ENCODE data around the gene AHDC1.
A peak's percentile ranks its signal among the peaks of the same experiment; 100 is the strongest.
"Not testable (repeated sequence)": the region's sequence is repeated elsewhere in the genome, so short reads cannot be mapped to it uniquely, and the experiment has no call there.

AHDC1 gene, protein sequence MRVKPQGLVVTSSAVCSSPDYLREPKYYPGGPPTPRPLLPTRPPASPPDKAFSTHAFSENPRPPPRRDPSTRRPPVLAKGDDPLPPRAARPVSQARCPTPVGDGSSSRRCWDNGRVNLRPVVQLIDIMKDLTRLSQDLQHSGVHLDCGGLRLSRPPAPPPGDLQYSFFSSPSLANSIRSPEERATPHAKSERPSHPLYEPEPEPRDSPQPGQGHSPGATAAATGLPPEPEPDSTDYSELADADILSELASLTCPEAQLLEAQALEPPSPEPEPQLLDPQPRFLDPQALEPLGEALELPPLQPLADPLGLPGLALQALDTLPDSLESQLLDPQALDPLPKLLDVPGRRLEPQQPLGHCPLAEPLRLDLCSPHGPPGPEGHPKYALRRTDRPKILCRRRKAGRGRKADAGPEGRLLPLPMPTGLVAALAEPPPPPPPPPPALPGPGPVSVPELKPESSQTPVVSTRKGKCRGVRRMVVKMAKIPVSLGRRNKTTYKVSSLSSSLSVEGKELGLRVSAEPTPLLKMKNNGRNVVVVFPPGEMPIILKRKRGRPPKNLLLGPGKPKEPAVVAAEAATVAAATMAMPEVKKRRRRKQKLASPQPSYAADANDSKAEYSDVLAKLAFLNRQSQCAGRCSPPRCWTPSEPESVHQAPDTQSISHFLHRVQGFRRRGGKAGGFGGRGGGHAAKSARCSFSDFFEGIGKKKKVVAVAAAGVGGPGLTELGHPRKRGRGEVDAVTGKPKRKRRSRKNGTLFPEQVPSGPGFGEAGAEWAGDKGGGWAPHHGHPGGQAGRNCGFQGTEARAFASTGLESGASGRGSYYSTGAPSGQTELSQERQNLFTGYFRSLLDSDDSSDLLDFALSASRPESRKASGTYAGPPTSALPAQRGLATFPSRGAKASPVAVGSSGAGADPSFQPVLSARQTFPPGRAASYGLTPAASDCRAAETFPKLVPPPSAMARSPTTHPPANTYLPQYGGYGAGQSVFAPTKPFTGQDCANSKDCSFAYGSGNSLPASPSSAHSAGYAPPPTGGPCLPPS (N-terminal part only)

GRCh38 chr1:27603681-27604578 lies at the start of gene AHDC1:
TSS of gene AHDC1 (minus strand) at chr1:27604144. CDS start at chr1:27552115, 52,029 bp downstream.
- peak; percentile 82 for DNase-seq (ENCODE audit: low spot score)

- DNase-seq (ENCODE audit: low spot score) = no peak
Observed at GRCh38 chr1:27652111-27652864, 48.3 kb upstream of the AHDC1 start.

- DNase-seq (ENCODE audit: low spot score) = no peak
Observed at GRCh38 chr1:27650539-27651175, 46.7 kb upstream of the AHDC1 start.

DNA sequence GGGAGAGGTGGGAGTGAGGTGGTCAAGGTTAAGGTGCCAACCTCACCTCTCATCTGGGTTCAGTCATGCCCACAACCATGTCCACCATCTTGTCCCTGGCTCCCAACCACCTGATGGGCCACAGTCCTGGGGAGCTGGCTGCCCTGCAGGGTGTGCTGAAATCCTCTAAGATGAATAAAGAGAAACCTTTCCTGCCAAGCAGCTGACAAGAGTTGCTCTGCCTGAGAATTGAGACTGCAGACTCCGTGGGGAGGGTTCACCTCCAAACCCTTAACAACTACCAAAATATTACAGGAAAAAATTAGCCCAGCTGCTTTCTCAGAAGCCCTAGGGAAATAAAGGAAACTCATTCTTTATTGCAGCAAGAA lies 46.2 kb upstream of the AHDC1 start:
- no peak for DNase-seq (ENCODE audit: low spot score)

- no peak for DNase-seq (ENCODE audit: low spot score)
Observed at GRCh38 chr1:27649306-27649635, 45.3 kb upstream of the AHDC1 start.

DNA sequence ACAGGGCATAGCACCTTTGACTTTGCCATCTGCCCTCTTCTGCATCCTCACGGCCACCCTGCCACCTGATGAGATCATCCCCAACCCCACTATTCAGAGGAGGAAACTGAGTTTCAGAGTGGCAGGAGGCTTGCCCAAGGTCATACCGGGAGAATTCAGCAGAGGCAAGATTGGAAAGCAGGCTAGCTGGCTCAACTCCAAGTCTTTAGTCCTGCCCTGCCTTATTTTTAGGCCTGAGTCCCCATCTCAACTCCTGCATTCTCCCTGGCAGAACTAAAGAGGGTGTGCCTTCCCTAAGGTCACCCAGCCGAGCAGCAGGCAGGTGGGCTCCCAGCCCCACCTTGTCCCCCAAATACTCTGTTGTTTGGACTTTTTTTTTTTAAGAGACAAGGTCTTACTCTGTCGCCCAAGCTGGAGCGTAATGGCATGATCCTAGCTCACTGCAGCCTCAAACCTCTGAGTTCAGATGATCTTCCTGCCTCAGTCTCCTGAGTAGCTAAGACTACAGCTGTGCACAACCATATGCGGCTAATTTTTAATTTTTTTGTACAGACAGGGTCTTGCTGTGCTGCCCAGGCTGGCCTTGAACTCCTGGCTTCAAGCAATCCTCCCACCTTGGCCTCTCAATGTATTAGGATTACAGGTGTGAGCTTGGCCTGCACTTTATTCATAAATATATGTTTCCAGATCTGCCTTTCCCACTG lies 44.8 kb upstream of the AHDC1 start:
- no peak for DNase-seq (ENCODE audit: low spot score)

DNA sequence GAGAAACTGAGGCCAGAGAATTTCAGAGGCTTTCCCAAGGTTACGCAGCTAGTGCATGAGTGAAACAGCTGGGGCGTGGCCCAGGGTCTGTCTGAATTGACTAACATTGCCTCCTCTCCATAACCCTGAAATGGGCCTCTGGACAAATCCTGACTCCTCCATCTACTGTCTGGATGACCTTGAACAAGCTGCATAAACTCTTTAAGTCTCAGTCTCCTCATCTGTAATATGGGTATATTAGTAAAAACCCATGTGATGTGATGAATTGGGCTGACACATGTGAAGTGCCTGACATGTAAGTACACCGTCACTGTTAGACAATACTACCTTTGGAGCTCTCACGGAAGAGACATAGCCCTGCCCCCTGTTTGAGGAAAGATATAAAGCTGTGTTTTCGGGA lies 43.4 kb upstream of the AHDC1 start:
- DNase-seq (ENCODE audit: low spot score) = no peak

DNA sequence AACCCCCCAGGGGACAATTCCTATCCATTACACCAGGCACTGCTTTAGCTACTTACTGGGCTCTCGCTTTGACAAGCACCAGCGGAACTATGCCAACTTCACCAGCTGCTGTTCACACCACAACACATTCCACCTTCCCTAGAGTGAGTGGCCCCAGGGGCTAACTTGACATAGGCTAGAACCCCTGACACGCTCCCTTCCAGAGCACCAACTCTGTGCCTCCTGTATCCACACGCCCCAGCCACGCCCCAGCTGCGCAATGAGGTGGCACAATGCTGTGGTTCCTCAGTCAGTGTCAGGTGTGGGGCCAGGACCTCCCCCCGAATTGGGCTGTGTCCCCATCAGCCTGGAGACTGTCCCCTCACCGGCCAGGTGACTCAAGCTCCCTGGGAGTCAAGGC lies 42.7 kb upstream of the AHDC1 start:
- DNase-seq (ENCODE audit: low spot score) = no peak

DNA sequence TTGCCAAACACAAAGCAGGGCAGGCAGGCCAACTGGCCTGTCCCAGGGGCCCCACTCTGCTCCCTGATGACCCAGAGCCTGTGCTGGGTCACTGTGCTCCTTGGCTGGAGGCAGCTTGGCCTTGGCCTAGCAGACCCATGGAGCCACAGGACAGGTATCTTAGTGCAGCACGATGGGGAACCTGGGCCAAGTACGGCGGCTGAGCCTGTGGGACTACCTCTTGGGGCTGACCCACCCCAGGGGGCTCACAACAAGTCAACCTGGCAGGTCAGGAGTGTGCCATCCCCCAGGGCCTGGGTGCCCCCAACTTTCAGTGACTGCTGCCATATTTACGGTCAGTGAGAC lies 41.1 kb upstream of the AHDC1 start:
- DNase-seq (ENCODE audit: low spot score) = no peak

- DNase-seq (ENCODE audit: low spot score) = no peak
Observed at GRCh38 chr1:27644369-27645070, 40.6 kb upstream of the AHDC1 start.

GRCh38 chr1:27643600-27644368 lies 39.8 kb upstream of the AHDC1 start:
- no peak for DNase-seq (ENCODE audit: low spot score)

DNA sequence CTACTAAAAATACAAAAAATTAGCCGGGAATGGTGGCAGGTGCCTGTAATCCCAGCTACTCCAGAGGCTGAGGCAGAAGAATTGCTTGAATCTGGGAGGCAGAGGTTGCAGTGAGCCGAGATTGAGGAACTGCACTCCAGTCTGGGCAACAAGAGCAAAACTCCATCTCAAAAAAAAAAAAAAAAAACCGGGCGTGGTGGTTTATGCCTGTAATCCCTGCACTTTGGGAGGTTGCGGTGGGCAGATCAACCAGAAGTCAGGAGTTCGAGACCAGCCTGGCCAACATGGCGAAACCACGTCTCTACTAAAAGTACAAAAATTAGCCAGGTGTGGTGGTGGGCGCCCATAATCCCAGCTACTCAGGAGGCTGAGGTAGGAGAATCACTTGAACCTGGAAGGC lies 36.6 kb upstream of the AHDC1 start:
- not testable (repeated sequence) for DNase-seq (ENCODE audit: low spot score)

DNA sequence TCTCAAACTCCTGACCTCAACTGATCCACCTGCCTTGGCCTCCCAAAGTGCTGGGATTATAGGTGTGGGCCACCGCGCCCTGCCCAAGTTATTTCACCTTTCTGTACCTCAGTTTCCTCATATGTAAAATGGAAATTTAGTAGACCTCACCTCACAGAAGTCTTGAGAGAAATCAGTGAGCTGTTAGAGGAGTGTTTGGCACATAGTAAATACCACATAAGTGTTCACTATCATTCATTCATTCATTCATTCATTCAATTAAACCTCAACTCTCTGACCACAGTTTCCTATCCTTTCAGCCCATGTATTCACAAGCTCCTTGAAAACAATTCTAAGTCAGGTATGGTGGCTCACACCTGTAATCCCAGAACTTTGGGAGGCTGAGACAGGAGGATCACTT lies 34.9 kb upstream of the AHDC1 start:
- no peak for DNase-seq (ENCODE audit: low spot score)

DNA sequence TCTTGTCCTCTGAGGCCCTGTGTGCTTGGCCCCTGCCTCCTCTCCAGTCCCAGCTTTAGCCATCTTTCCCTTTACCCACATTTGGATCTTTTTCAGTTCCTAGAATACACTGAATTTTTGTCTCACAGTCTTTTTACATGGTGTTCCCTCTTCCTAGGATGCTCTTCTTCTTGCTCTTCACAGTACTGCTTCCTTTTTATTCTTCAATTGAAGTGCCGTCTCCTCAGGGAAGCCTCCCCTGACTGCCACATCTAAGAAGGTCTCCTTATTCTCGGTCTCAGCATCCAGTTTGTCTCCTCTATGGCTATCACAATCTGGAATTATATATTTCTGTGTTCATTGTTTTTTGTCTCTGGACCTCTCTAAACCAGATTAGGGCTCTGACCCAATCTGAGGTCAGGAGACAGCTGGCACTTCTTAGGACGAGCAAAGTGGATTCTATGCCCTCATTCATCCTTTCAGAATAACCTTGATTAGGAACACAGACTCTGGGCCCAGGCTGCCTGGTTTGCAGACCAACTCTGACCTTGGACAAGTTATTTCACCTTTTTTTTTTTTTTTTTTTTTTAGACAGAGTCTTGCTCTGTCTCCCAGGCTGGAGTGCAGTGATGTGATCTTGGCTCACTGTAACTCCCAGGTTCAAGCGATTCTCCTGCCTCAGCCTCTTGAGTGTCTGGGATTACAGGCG lies 34.2 kb upstream of the AHDC1 start:
- no peak for DNase-seq (ENCODE audit: low spot score)

DNA sequence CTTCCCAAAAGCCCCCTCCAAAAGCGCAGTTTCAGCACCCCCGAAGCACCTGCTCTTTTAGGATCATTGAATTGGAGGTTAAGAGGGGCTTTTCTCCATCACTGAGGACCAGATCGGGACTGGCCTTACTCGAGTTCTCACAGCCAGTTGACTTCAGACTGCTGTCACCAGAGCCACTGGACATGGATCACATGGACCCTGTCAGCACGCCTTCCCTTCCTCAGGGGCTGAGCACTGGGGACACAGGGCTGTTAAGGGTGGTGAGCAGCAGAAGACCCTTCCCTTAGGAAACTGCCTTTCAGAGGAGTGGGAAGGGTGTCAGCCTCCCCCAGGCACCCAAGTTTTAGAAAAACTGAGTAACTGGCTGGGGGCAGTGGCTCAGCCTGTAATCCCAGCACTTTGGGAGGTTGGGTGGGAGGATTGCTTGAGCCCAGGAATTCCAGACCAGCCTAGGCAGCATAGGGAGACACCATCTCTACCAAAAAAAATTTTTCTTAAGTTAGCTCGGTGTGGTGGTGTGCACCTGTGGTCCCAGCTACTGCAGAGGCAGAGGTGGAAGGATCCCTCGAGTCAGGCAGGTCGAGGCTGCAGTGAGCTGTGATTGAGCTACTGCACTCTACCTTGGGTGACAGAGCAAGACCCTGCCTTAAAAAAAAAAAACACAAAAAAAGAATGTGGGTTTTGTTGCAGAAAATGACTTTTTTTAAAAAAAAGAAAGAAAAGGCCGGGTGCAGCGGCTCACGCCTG lies 31.6 kb upstream of the AHDC1 start:
- DNase-seq (ENCODE audit: low spot score) = no peak

- no peak for DNase-seq (ENCODE audit: low spot score)
Observed at GRCh38 chr1:27634985-27635367, 31.0 kb upstream of the AHDC1 start, which contains the start of gene FGR. TSS of gene FGR (minus strand) at chr1:27635185. CDS start at chr1:27623916, 11,269 bp downstream.
